Anterior cingulate cortex (tissue), 58 donors: Measurements from ENCODE around the gene PRRX2.
"Not testable (repeated sequence)": the region's sequence is repeated elsewhere in the genome, so short reads cannot be mapped to it uniquely, and the experiment has no call there.

Source experiments
- DNase-seq, 58 donors: peaks; one replicate each; lab custom pipeline; 2025; lab: John Stamatoyannopoulos, UW

Gene PRRX2

GRCh38 chr9:129750013-129750638 is 84.7 kb downstream of the PRRX2 start:
- DNase-seq: no peak

DNA sequence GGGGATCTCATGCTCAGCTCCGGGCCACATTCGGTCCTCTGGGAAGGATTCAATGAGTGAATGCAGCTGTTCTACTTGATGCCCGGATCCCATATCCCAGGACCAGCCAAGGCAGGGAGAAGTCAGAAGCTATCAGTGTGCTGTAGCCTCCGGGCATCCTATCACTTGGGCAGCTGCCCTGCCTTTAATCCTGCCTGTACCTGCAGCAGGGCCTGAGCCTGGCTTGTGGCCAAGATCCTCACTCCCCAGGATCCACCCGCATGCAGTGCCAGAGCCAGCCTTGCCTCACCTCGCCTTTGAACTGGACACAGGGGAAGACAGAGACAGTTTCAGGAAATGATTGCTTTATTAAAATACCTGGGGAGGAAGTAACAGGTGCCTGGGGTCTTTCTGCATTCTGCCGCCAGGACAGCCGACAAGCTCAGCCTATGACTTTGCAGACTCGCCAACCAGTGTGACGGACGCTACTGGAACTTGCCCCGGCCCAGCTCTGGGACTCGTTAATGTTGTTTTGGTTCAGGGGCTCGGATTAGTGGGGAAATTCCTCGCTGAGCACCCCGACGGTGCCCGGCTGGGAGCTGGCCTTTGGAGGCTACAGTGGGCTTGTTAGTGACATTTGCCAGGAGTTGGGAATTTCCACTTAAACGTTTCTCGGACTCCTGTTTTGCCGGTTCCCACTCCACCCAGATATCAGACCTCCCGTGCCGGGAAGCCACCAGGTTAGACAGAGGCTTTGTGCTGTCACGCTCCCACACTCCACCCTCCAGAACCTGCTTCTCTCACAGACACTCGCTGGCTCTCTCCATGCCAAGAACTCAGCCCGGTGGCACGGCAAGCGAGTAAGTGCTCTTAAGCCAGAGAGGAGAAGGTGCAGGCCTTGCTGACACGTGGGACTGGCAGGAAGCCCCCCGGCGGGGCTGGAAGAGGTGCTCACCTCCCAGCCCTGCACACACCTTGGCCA is 86.7 kb downstream of the PRRX2 start:
- peak in 2 of 58 donors; percentile 6 to 19 for DNase-seq

DNA sequence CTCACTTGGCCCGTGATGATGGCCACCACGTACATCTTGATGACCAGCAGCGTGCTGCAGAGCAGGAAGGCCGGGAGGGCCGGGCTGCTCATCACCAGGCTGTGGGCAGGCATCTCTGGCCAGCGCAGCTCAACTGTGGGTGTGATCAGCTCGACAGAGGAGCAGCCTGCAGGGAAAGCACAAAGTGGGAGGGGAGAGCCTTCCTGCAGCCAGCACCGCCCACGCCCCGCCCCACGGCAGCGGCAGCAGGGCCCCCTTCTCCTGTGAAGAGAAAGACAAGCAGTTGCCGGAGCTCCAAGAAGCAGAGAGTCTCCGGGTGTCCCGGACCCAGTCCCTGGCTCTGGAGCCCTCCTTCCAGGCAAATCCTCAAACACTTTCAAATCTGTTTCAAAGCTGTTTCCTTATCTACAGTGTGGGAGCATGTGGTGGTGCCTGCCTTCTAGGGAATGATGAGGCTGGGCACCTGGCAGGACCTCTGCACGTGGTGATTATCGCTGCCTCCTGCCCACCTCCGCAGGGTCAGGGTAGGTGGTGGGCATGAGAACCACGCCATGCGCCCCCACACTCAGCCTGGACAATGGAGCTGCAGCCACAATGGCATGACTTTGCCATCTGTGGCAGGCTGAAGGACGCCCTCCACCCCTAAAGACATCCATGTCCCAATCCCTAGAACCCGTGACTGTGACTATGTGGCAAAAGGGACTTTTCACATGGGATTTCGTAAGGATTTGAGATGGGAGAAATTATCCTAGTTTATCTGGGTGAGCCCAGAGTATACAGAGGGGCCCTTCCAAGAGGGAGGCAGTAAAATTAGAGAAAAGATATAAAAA is 87.7 kb downstream of the PRRX2 start, which contains the start of gene PTGES:
PTGES (minus strand) TSS at position 143 of the 830 bp plus-strand sequence; CDS start at position 113, 30 bp downstream.
- DNase-seq: peak in 45 of 58 donors; percentile 4 to 71 (median 25)

DNA sequence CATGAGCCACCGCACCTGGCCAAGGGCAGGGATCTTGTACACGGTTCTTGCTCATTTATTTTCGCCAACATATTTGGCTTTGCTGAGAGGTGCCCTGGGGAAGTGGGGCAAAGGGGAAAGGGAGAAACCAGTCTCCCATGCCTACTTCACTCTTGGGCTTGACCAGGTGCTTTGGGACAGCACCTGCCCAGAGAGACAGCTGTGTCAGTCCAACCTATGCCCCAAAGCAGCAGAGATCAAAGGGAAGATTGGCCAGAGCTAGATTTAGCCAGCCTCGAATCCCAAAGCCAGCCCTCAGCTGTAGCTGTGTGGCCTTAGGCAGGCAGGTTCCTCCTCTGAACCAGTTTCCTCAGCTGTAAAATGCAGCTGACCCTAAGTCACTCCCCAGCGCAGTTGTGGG is 89.7 kb downstream of the PRRX2 start:
- DNase-seq: no peak

DNA sequence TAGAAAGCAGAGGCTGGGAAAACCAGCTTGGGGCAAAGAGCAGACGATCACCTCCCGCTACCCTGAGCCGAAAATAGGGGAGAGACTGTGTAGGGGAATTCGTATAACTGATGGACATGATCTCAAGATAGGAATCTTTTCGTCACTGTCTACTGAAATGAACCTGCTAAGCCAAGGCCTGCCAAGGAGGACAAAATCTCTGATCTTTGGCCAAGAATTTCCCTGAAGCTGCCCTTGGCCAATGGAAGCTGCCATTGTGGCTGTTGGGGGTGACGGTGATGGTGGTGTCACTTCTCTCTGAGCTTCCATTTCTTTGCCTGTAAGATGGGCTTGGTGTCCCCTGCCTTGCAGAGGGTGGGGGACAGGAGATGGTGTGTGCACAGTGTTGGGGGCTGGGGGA is 90.7 kb downstream of the PRRX2 start:
- DNase-seq: no peak

DNA sequence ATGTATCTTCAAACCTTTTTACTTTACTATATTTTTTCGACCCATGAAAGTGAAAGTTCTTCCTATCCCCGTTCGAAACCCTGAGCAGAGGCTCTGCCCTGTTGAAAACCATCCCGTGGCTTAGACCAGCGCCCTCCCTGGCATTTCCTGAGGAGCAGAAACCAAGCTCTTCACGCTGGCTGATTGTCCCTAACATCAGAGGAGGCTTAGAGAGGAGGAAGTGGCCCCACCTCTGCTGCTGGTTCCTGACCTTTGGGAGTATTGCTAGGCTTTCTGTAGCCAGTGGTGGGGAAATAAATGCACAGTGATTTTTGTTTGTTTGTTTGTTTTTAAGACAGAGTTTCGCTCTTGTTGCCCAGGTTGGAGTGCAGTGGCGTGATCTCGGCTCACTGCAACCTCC is 91.6 kb downstream of the PRRX2 start:
- DNase-seq: no peak

- DNase-seq: no peak
These were observed 93.9 kb downstream of the PRRX2 start for GRCh38 chr9:129759319-129759718.

DNA sequence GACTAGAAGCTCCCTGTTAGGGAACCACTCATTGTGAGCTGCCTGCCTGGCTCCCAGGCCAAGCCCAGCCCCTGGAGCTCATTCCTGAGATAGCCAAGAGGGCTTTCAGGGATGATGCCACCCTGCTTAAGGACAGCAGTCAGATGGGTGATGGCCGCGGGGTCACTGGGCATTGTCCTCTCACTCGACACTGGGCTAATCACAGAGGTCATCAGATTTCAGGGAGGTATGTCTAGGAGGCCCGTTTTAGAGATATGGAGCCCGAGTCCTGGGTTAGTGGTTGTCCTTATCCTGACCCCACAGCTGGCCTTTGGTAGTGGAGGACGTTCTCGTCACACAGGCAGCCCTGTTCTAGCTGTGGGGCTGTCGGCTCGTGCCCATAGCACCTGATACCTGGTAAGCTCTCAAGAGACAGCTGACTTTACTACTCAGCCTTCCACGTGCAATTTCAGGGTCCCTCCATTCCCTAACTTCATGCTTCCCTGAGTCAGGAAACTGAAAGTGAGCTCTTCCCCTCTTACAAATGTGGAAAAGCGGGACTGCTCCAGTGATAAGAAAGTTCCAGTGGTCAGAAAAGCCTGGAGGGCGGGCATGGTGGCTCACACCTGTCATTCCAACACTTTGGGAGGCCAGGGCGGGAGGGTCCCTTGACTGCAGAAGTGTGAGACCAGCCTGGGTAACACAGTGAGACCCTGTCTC is 94.5 kb downstream of the PRRX2 start:
- no peak for DNase-seq

DNA sequence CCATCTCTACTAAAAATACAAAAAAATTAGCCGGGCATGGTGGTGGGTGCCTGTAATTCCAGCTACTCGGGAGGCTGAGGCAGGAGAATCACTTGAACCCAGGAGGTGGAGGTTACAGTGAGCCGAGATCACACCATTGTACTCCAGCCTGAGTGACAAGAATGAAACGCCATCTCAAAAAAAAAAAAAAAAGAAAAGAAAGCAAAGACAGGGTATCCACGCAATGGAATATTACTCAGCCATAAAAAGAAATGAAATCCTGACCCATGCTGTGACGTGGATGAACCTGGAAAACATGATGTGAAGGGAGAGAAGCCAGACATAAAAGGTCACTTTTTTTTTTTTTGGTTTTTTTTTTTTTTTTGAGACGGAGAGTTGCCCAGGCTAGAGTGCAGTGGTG is 95.3 kb downstream of the PRRX2 start:
- not testable (repeated sequence) for DNase-seq

DNA sequence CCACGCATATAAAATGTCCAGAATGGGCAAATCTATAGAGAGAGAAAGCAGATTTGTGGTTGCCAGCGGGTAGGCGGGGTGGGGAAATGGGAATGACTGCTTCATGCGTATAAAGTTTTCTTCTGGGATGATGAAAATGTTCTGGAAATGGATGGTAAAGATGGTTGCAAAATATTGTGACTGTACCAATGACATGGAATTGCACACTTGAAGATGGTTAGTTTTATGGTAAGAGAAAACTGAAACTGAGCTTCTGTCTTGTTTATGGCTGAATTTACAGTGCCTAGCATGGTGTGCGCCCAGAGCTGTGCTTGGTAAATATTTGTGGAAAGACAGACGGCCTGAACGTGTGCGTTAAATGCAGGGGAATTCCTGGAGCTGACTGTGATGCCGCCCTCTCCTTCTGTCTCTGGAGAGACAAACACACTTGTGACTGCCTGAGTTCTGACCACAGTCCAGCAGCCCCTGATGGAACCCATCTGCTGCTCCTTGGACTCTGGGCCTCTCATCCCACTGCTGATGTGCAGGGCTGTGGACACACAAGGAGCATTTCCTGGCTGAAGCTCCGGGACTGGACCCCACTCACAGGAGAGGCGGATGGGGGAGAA is 96.0 kb downstream of the PRRX2 start:
- no peak for DNase-seq

- DNase-seq: no peak
These were observed 96.5 kb downstream of the PRRX2 start for GRCh38 chr9:129761901-129762369.

GRCh38 chr9:129762370-129762984 is 97.0 kb downstream of the PRRX2 start:
- not testable (repeated sequence) for DNase-seq

DNA sequence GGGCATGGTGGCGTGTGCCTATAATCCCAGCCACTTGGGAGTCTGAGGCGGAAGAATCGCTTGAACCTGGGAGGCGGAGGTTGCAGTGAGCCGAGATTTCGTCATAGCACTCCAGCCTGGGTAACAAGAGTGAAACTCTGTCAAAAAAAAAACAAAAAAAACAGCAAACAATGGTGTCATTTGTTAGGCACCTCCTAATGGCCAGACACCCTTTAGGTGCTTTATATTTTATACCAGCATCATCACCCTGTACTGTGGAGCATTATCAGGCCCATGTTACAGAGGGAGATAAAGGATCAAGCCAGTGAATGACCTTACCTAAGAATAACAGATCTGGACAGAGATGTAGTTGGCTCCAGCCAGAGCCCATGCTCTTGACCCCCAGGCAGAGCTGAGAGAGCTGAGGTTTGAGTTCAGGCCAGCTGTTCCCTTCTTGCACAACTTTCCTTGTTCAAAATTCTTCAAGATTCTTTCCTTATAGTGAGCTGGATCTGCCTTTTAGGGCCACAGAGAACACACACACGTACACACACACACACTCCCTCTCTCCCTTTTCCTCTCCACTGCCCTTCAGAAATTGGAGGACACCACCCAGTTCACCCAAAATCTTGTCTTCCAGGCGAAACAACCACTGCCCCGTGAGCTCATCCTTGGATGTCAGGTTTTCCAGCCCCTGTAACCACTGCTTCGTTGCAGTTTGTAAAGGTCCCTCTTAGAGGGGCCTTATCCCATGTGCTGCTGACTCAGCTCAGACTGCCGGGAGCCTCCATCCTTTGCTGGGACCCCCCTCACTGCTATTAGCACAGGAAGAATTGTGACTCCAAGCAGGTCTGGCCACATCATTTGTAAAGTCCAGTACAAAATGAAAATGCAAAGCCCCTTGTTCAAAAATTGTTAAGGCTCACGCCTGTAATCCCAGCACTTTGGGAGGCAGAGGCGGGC is 97.8 kb downstream of the PRRX2 start:
- DNase-seq: no peak

DNA sequence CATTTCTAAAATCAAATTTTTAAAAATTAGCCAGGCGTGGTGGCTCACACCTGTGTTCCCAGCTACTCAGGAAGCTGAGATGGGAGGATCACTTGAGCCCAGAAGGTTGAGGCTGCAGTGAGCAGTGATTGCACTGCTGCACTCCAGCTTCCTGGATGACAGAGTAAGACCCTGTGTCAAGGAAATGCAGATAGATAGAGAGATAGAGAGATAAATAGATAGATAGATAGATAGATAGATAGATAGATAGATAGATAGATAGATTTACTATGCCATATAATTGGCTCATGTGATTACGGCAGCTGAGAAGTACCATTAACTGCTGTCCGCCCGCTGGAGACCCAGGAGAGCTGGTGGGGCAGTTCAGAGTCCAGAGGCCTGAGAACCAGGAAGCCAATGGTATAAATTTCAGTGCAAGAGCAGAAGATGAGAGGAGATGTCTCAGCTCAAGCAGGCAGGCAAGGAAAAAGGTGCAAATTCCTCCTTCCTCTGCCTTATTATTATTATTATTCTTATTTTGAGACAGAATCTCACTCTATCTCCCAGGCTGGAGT is 100.4 kb downstream of the PRRX2 start:
- DNase-seq: no peak

GRCh38 chr9:129768486-129768885 is 103.0 kb downstream of the PRRX2 start:
- no peak for DNase-seq

GRCh38 chr9:129769669-129770068 is 104.2 kb downstream of the PRRX2 start:
- DNase-seq: no peak

DNA sequence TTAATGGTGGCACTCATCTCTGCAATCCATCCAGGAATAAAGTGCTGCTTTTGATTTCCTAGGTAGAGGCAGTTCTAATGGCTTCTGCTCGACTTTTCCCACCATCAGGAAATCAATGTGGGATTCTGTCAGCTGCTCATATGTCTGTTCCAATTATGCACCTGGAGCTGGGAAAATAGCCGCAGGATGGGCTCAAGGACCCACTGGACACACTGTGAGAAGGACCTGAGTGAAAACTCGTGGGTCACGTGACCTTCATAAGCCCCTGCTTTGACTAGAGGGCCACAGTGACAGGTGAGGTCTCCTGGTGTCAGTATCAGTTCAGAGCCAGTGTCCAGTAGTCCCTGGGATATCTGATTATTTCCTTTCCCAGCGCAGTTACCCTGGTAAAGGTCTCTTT is 105.3 kb downstream of the PRRX2 start:
- DNase-seq: no peak
